Neutrophil (primary cell): Measurements from ENCODE around the gene CNTN2.

Experiments
- H3K27ac ChIP-seq: fragments of 200-600 bp; sonication (generic); 2 replicates; pipeline ENCODE4 v1.5.1; 2016; ENCODE audit warnings: mild to moderate bottlenecking, moderate library complexity
- H3K27me3 ChIP-seq: fragments of 200-600 bp; sonication (generic); 2 replicates; pipeline ENCODE4 v1.6.0; 2016; ENCODE audit warnings: mild to moderate bottlenecking
- H3K36me3 ChIP-seq: fragments of 200-600 bp; sonication (generic); 2 replicates; pipeline ENCODE4 v1.5.1; 2017
- H3K4me1 ChIP-seq, 2 experiments: fragments of 200-600 bp in 1 of 2; sonication (generic) in 1 of 2; 1 replicate in 1 of 2; 2 replicates in 1 of 2; pipeline versions ENCODE4 v1.5.1 to v1.6.1; 2013 to 2016; ENCODE audit warnings: low read depth in 1 of 2, low read length in 1 of 2, mild to moderate bottlenecking in 1 of 2, moderate library complexity in 1 of 2; ENCODE audit not compliant: control insufficient read depth in 1 of 2, insufficient read depth in 1 of 2
- H3K4me3 ChIP-seq, 2 experiments: fragments of 200-600 bp in 1 of 2; sonication (generic) in 1 of 2; 1 replicate in 1 of 2; 2 replicates in 1 of 2; pipeline ENCODE4 v1.5.1; 2013 to 2016; ENCODE audit warnings: low read depth in 1 of 2, low read length in 1 of 2, mild to moderate bottlenecking in 1 of 2, moderate library complexity in 1 of 2
- H3K9me3 ChIP-seq: fragments of 200-600 bp; sonication (generic); 2 replicates; pipeline ENCODE4 v1.5.1; 2016
- TF ChIP-seq, protein P1 (sequence below): fragments of 200-600 bp; sonication (generic); IDR thresholded peaks from 2 replicates; pipeline ENCODE4 v1.5.1; 2016; ENCODE audit warnings: antibody characterized with exemption

Gene CNTN2

DNA sequence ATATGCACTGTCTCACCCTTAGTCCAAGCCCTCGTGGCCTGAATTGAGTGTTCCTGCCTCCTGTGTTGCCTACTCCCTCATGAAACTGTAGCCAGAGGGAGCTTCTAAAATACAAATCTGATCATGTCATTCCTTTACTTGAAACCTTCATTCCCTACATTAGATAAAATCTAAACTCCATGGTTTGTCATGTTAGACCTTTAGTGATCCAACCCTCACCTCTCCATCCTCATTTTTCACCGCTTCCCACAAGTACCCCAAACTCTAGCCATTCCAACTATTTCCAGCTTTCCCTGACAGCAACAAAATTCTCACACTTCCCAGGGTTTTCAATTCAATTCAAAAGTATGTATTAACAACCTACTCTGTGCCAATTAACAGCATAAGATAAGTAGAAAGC, 18.3 kb upstream of the CNTN2 start:
- Histone ChIP-seq H3K4me1 (no peaks in the 10 kb centered on the region), H3K9me3 (no peaks in the 10 kb centered on the region), H3K36me3 (no peaks in the 10 kb centered on the region), H3K27me3 (no peaks in the 10 kb centered on the region), H3K4me3 (no peak overlapping the region), H3K27ac (no peak overlapping the region)
- TF ChIP-seq, protein P1, sequence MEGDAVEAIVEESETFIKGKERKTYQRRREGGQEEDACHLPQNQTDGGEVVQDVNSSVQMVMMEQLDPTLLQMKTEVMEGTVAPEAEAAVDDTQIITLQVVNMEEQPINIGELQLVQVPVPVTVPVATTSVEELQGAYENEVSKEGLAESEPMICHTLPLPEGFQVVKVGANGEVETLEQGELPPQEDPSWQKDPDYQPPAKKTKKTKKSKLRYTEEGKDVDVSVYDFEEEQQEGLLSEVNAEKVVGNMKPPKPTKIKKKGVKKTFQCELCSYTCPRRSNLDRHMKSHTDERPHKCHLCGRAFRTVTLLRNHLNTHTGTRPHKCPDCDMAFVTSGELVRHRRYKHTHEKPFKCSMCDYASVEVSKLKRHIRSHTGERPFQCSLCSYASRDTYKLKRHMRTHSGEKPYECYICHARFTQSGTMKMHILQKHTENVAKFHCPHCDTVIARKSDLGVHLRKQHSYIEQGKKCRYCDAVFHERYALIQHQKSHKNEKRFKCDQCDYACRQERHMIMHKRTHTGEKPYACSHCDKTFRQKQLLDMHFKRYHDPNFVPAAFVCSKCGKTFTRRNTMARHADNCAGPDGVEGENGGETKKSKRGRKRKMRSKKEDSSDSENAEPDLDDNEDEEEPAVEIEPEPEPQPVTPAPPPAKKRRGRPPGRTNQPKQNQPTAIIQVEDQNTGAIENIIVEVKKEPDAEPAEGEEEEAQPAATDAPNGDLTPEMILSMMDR = no peak

DNA sequence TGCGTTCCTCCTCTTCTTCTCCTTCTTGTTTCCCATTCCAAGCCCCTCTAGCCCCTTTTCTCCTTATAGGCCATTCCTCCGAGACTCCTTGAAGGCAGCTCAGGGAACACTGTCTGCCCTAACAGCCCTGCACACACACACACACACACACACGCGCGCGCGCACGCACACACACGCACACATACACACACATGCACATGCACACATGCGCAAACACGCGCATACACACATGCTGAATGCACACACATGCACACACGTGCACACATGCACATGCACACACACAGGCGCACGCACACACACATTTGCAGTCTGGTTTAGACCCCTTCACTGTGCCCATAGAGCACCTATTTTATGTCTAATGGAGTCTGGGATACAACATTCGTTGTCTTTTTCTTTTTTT, 17.8 kb upstream of the CNTN2 start:
- H3K27me3 ChIP-seq = no peaks in the 10 kb centered on the region
- no peaks in the 10 kb centered on the region for H3K4me1 ChIP-seq
- no peak overlapping the region for H3K4me3 ChIP-seq
- no peak overlapping the region for H3K27ac ChIP-seq
- H3K9me3 ChIP-seq = no peaks in the 10 kb centered on the region
- no peaks in the 10 kb centered on the region for H3K36me3 ChIP-seq
- TF ChIP-seq, protein P1 = no peak

DNA sequence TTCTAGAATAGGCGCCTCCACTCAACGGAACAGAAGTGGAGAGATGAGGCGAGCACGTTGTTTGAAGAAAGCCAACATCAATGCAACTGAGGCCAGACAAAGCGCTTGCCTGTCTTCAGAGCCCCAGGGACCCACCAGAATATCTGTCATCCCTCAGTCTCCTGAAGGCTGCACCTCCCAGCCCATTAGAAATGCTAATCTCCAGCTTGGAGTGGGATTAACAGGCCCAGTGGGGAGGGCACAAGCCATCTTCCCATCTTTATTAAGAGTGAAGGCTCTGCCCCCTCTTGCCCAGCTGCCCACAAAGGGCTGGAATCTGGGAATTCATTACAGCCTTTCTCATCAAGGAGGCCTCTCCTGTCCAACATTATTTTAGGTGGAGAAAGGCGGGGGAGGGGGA, 16.8 kb upstream of the CNTN2 start:
- Histone ChIP-seq H3K9me3 (no peaks in the 10 kb centered on the region), H3K36me3 (no peaks in the 10 kb centered on the region), H3K4me1 (no peaks in the 10 kb centered on the region), H3K27me3 (peaks cover 4% of the 10 kb centered on the region), H3K27ac (no peak overlapping the region), H3K4me3 (no peak overlapping the region)
- TF ChIP-seq, protein P1 = no peak

DNA sequence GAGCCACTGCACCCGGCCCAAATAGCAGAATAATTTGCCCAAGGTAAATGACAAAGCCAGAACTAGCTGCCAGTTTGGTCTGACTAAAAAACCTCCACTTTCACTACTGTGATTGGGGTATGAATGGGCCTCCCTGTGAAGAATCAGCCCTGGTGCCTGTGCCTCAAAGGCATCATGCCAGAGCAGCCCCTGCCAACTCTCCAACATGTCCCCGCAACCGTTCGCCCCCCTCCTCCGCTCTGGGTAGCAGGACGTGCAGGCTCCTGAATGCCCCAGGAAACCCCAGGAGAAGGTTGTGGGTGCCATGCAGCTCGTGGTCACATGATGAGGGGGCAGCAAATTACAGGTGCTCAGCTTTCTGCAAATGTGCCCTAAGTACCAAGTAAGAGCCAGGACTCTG, 14.6 kb upstream of the CNTN2 start:
- TF ChIP-seq, protein P1 = no peak
- Histone ChIP-seq H3K27ac (no peak overlapping the region), H3K27me3 (peaks cover 6% of the 10 kb centered on the region), H3K4me1 (no peaks in the 10 kb centered on the region), H3K4me3 (no peak overlapping the region), H3K36me3 (no peaks in the 10 kb centered on the region), H3K9me3 (no peaks in the 10 kb centered on the region)

DNA sequence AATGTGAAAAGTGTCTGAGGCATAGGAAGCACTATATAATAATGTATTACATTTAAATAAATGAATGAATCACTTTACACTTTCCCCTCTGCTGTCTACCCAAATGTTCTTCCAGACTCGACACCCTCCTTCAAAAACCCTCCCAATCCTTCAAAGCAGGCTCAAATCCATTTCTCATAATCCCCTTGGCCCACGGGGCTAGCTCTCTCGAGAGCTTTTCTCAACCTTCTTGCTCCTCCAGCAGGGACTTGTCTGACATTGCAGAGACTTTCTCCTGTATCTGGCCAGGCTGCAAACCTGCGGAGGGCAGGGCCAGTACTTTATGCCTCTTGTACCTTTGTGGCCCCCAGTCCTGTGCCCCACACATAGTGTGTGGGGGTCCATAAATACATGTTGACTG, 14.1 kb upstream of the CNTN2 start:
- Histone ChIP-seq H3K4me1 (no peaks in the 10 kb centered on the region), H3K27ac (no peak overlapping the region), H3K9me3 (no peaks in the 10 kb centered on the region), H3K36me3 (no peaks in the 10 kb centered on the region), H3K27me3 (peaks cover 6% of the 10 kb centered on the region), H3K4me3 (no peak overlapping the region)
- TF ChIP-seq, protein P1 = no peak

DNA sequence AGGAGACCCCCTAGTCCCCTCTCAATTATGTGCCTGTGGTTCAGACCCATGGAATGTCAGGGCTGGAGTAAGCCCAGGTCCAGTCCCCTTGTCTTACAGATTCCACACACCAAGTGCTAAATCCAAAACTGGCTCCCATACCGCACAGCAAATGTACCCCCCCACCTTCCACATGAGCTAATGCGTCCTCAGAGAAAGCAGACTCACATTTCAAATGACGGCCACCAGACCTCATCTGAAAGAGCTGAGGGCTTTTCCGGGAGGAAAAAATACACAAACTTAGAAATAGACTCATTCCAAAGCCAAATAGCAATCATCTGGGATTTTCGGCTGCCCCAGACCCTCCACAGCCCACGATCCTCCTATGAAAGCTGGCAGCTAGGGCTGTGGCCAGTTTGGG, 12.8 kb upstream of the CNTN2 start:
- H3K4me3 ChIP-seq = no peak overlapping the region
- H3K36me3 ChIP-seq = no peaks in the 10 kb centered on the region
- TF ChIP-seq, protein P1 = no peak
- peaks cover 6% of the 10 kb centered on the region for H3K27me3 ChIP-seq
- H3K4me1 ChIP-seq = no peaks in the 10 kb centered on the region
- H3K9me3 ChIP-seq = no peaks in the 10 kb centered on the region
- no peak overlapping the region for H3K27ac ChIP-seq
